ENCODE data around the gene BARD1.

Gene BARD1

DNA sequence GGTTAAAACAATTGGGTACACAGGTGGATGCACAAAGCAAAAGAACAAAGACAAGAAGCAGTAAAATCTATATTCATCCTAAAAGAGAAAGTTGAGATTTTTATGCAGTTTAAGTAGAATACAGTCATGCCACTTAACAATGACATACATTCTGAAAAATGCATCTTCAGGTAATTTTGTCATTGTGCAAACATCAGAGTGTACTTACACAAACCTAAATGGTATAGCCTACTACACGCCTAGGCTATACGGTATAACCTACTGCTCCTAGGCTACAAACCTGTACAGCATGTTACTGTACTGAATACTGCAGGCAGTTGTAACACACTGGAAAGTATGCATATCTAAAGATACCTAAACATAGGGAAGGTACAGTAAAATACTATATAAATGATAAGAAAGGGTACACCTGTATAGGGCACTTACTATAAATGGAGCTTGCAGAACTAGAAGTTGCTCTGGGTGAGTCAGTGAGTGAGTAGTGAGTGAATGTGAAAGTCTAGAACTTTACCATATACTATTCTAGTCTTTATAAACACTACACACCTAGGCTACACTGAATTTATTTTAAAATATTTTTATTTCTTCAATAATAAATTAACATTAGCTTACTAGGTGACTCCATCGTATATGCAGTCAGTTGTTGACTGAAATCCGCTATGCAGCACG lies 132.9 kb downstream of the BARD1 start:
- no peak for TF ChIP-seq CTCF (conservative IDR thresholded peaks at IDR 0.05; ENCODE audit: low read depth, low read length)
- H3K4me3 ChIP-seq (IDR thresholded peaks at IDR 0.05; ENCODE audit: insufficient read depth, low read depth, low read length), result no peak overlapping the region
- H3K4me2 ChIP-seq, result no peak overlapping the region
- no peaks in the 10 kb centered on the region for H4K20me1 ChIP-seq (ENCODE audit: insufficient read depth)
- H3K36me3 ChIP-seq (ENCODE audit: insufficient read depth), result no peaks in the 10 kb centered on the region
- H3K79me2 ChIP-seq (ENCODE audit: insufficient read depth, low read depth), result no peaks in the 10 kb centered on the region
- H3K27me3 ChIP-seq (ENCODE audit: insufficient read depth, low read depth), result no peaks in the 10 kb centered on the region
- no peak overlapping the region for H2AFZ ChIP-seq (ENCODE audit: low read depth)
- H3K9ac ChIP-seq, result no peak overlapping the region
- peaks cover 5% of the 10 kb centered on the region for H3K4me1 ChIP-seq (ENCODE audit: low read depth, poor library complexity, severe bottlenecking)
- no peak overlapping the region for H3K27ac ChIP-seq
